ENCODE results near the gene CD300E.

GRCh38 chr17:74663561-74663960 lies 40.0 kb upstream of the CD300E start:
- TF ChIP-seq CEBPB (IDR thresholded peaks at IDR 0.05; ENCODE audit: low read depth, low read length) = no peak
- TF ChIP-seq MXI1 (IDR thresholded peaks at IDR 0.05; ENCODE audit: borderline replicate concordance, low read depth, low read length) = no peak
- no peak for TF ChIP-seq CTCF (conservative IDR thresholded peaks at IDR 0.05; ENCODE audit: low read depth, low read length)
- no peak for TF ChIP-seq POLR2A (IDR thresholded peaks at IDR 0.05; ENCODE audit: low read depth, low read length)
- TF ChIP-seq SMC3 (IDR thresholded peaks at IDR 0.05; ENCODE audit: low read depth, low read length) = no peak
- TF ChIP-seq NFE2L2 (IDR thresholded peaks at IDR 0.05; ENCODE audit: low read depth, low read length) = no peak
- no peak for TF ChIP-seq RAD21 (IDR thresholded peaks at IDR 0.05; ENCODE audit: low read length)
- TF ChIP-seq MAZ (IDR thresholded peaks at IDR 0.05; ENCODE audit: borderline replicate concordance, low read depth, low read length) = no peak
- no peak for TF ChIP-seq FOS (IDR thresholded peaks at IDR 0.05; ENCODE audit: low read depth, low read length)
- no peak for TF ChIP-seq BHLHE40 (IDR thresholded peaks at IDR 0.05; ENCODE audit: low read depth, low read length)
- no peak for TF ChIP-seq RFX5 (IDR thresholded peaks at IDR 0.05; ENCODE audit: low read depth, low read length)
- TF ChIP-seq ELK1 (IDR thresholded peaks at IDR 0.05; ENCODE audit: borderline replicate concordance, low read depth, low read length) = no peak
- TF ChIP-seq USF2 (IDR thresholded peaks at IDR 0.05; ENCODE audit: low read depth, low read length) = no peak
